CD4-positive, CD25-positive, alpha-beta regulatory T cell (primary cell): ENCODE measurements around the gene SV2B. TPM values are rescaled to one million over a fixed set of nuclear protein-coding genes. Genes with fewer than 3 reads are reported as not detected.

ENCODE experiments used
- ATAC-seq, 2 donors: fragments of 150-1000 bp; cut with Tn5 transposase; one replicate each; pipeline ENCODE4 v1.10.0; 2021; ENCODE audit warnings: low read depth in 2 of 2, moderate number of reproducible peaks in 2 of 2, moderate library complexity in 1 of 2
- DNase-seq, 3 donors: peaks; one replicate each; pipeline versions ENCODE4 v3.0.0 to v3.0.0-alpha.2; 2012 to 2022; ENCODE audit warnings: mixed read lengths in 1 of 3
- H3K27ac ChIP-seq: one replicate; pipeline ENCODE4 v1.7.0; 2013; ENCODE audit warnings: mild to moderate bottlenecking, low read length; ENCODE audit not compliant: insufficient read depth, poor library complexity, severe bottlenecking
- H3K27me3 ChIP-seq: one replicate; pipeline ENCODE4 v1.7.0; 2013; ENCODE audit warnings: low read length; ENCODE audit not compliant: control insufficient read depth, insufficient read depth
- H3K36me3 ChIP-seq: one replicate; pipeline ENCODE4 v1.7.0; 2013; ENCODE audit warnings: mild to moderate bottlenecking, low read length, moderate library complexity; ENCODE audit not compliant: control insufficient read depth, insufficient read depth
- H3K4me1 ChIP-seq: 2 replicates; pipeline ENCODE4 v1.7.0; 2013; ENCODE audit warnings: mild to moderate bottlenecking, low read length; ENCODE audit not compliant: insufficient read depth, control insufficient read depth, poor library complexity, severe bottlenecking
- H3K4me3 ChIP-seq: one replicate; pipeline ENCODE4 v1.7.0; 2013; ENCODE audit warnings: low read depth, mild to moderate bottlenecking, low read length, moderate library complexity
- H3K9me3 ChIP-seq, 2 experiments: 1 replicate in 1 of 2; 2 replicates in 1 of 2; pipeline ENCODE4 v1.7.0; 2013; ENCODE audit warnings: low read length in 2 of 2, mild to moderate bottlenecking in 1 of 2, moderate library complexity in 1 of 2; ENCODE audit not compliant: control insufficient read depth in 2 of 2
- H3K27ac Mint-ChIP-seq, 3 donors: one replicate each; pipeline ENCODE4 v1.8.0; 2020 to 2022; ENCODE audit warnings: mild to moderate bottlenecking in 3 of 3, mixed read lengths in 3 of 3, moderate library complexity in 2 of 3
- H3K27me3 Mint-ChIP-seq: one replicate; pipeline ENCODE4 v1.8.0; 2022; ENCODE audit warnings: mild to moderate bottlenecking, mixed read lengths
- H3K36me3 Mint-ChIP-seq: one replicate; pipeline ENCODE4 v1.8.0; 2020; ENCODE audit warnings: mixed read lengths
- H3K4me1 Mint-ChIP-seq, 4 donors: one replicate each; pipeline ENCODE4 v1.8.0; 2020 to 2022; ENCODE audit warnings: mixed read lengths in 4 of 4, mild to moderate bottlenecking in 1 of 4
- H3K4me3 Mint-ChIP-seq, 4 donors: one replicate each; pipeline ENCODE4 v1.8.0; 2020 to 2022; ENCODE audit warnings: mild to moderate bottlenecking in 4 of 4, mixed read lengths in 4 of 4, moderate library complexity in 3 of 4
- H3K9me3 Mint-ChIP-seq, 7 donors: one replicate each; pipeline ENCODE4 v1.8.0; 2020 to 2022; ENCODE audit warnings: mixed read lengths in 7 of 7, mild to moderate bottlenecking in 3 of 7, moderate library complexity in 2 of 7
- polyA plus RNA-seq, 4 donors: library from polyadenylated mRNA; unstranded; fragments of 300-500 nt; fragmentation: Illumina TruSeq; gene quantifications; one replicate each; pipeline ENCODE4 v1.2.3, GENCODE V29; 2021
- total RNA-seq: library from RNA; stranded (reverse); gene quantifications from one replicate; pipeline ENCODE4 v1.2.3, GENCODE V29; 2022

SV2B gene
- total and polyA plus RNA-seq, 5 donors from 2014 or later: 0.06 TPM; not detected in 4

DNA sequence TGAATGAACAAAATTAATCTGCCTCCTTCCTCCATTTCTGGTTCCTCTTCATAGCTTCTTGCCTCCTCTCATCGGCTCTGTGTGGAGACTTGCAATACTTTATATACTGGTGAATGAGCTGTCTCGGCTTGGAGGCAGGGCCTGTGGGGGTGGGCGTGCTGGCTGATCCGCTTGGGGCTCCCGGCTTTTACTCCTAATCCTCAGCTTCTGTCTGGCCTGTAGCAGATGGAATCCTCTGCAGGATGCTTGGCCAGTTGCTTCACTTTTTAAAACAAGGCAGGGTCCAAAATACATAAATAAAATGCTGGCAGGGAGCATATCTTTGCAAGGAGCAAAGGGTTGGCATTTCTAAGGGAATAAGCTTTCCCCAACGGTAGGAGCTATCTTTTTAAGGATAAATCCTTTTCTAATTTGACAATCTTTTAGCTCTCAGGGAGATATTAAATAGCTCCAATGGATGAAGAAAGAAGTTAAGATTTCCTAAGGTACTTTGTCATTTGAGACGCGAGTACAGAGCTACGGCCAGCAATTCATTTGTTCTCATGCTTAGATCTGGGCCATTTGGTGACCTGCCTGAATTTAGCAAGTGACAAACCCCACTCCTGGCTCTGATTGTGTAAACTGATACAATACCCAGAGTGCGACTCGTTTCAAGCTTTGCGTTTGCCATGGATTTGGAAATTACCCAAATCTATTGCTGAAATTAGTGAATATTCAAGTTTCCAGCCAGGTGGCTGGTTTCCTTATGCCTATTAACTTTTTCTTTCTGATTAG lies 18.9 kb downstream of the SV2B start:
- Histone ChIP-seq H3K4me3 (no peak overlapping the region), H3K27me3 (peaks cover 9% of the 10 kb centered on the region), H3K9me3 (no peaks in the 10 kb centered on the region), H3K4me1 (no peaks in the 10 kb centered on the region), H3K36me3 (no peaks in the 10 kb centered on the region), H3K27ac (no peak overlapping the region)
- peaks cover 0 to 3% (median 0%) of the 10 kb centered on the region in 7 donors for H3K9me3 Mint-ChIP-seq
- H3K36me3 Mint-ChIP-seq: no peaks in the 10 kb centered on the region
- DNase-seq (no peak), ATAC-seq (no peak)
- no peak overlapping the region for H3K27ac Mint-ChIP-seq
- no peak overlapping the region for H3K4me3 Mint-ChIP-seq
- H3K27me3 Mint-ChIP-seq: peaks cover 41% of the 10 kb centered on the region
- no peaks in the 10 kb centered on the region for H3K4me1 Mint-ChIP-seq

- Histone ChIP-seq H3K27me3 (peaks cover 7% of the 10 kb centered on the region), H3K27ac (no peak overlapping the region), H3K4me3 (no peak overlapping the region), H3K36me3 (no peaks in the 10 kb centered on the region), H3K4me1 (no peaks in the 10 kb centered on the region), H3K9me3 (no peaks in the 10 kb centered on the region)
- Mint-ChIP-seq H3K4me3 (no peak overlapping the region), H3K36me3 (no peaks in the 10 kb centered on the region), H3K27ac (no peak overlapping the region), H3K4me1 (peaks cover 0 to 2% (median 0%) of the 10 kb centered on the region in 4 donors), H3K27me3 (peaks cover 38% of the 10 kb centered on the region), H3K9me3 (peaks cover 0 to 3% (median 0%) of the 10 kb centered on the region in 7 donors)
- DNase-seq (no peak), ATAC-seq (no peak)
Measured at GRCh38 chr15:91122296-91122695, 22.2 kb downstream of the SV2B start.

- H3K36me3 Mint-ChIP-seq: no peaks in the 10 kb centered on the region
- ATAC-seq (no peak), DNase-seq (no peak)
- no peak overlapping the region for H3K27ac Mint-ChIP-seq
- Histone ChIP-seq H3K27me3 (peaks cover 7% of the 10 kb centered on the region), H3K4me3 (no peak overlapping the region), H3K4me1 (no peaks in the 10 kb centered on the region), H3K36me3 (no peaks in the 10 kb centered on the region), H3K9me3 (no peaks in the 10 kb centered on the region), H3K27ac (no peak overlapping the region)
- peaks cover 34% of the 10 kb centered on the region for H3K27me3 Mint-ChIP-seq
- H3K4me3 Mint-ChIP-seq: no peak overlapping the region
- peaks cover 0 to 2% (median 0%) of the 10 kb centered on the region in 4 donors for H3K4me1 Mint-ChIP-seq
- peaks cover 0 to 3% (median 0%) of the 10 kb centered on the region in 7 donors for H3K9me3 Mint-ChIP-seq
Measured at GRCh38 chr15:91124132-91124531, 24.1 kb downstream of the SV2B start.

GRCh38 chr15:91125162-91125561 lies 25.1 kb downstream of the SV2B start:
- Histone ChIP-seq H3K4me1 (no peaks in the 10 kb centered on the region), H3K36me3 (no peaks in the 10 kb centered on the region), H3K4me3 (no peak overlapping the region), H3K9me3 (no peaks in the 10 kb centered on the region), H3K27me3 (peaks cover 5% of the 10 kb centered on the region), H3K27ac (no peak overlapping the region)
- H3K4me1 Mint-ChIP-seq: peaks cover 0 to 2% (median 0%) of the 10 kb centered on the region in 4 donors
- no peak overlapping the region for H3K4me3 Mint-ChIP-seq
- H3K27ac Mint-ChIP-seq: no peak overlapping the region
- H3K27me3 Mint-ChIP-seq: peaks cover 30% of the 10 kb centered on the region
- no peak for ATAC-seq
- no peak for DNase-seq
- H3K36me3 Mint-ChIP-seq: no peaks in the 10 kb centered on the region
- peaks cover 0 to 3% (median 0%) of the 10 kb centered on the region in 7 donors for H3K9me3 Mint-ChIP-seq

DNA sequence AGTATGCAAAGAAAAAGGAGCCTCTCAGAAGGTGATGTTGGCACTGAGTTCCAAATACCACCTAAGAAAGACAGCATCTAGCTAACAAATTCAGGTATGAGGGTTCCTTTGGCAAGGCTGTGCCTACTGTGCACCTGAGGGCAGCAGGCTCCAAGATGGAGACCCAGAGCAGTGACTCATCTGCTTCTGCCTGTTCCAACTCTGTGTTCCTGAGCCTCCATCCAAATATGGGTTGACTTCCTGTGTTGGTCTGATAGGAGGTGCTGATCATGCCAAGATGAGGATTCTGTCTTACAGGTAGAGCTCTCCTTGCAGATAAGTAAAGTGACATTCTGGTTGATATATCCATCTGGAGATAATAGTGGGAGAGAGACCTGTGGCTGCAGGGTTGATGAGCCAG lies 26.0 kb downstream of the SV2B start:
- no peaks in the 10 kb centered on the region for H3K9me3 ChIP-seq
- H3K36me3 ChIP-seq: no peaks in the 10 kb centered on the region
- Mint-ChIP-seq H3K9me3 (peaks cover 0 to 3% (median 0%) of the 10 kb centered on the region in 7 donors), H3K36me3 (no peaks in the 10 kb centered on the region), H3K27me3 (peaks cover 20% of the 10 kb centered on the region), H3K4me3 (no peak overlapping the region), H3K27ac (no peak overlapping the region), H3K4me1 (peaks cover 0 to 2% (median 0%) of the 10 kb centered on the region in 4 donors)
- no peaks in the 10 kb centered on the region for H3K4me1 ChIP-seq
- H3K27ac ChIP-seq: no peak overlapping the region
- peak in 1 of 3 donors; percentile 1 for DNase-seq
- H3K4me3 ChIP-seq: no peak overlapping the region
- no peak for ATAC-seq
- peaks cover 5% of the 10 kb centered on the region for H3K27me3 ChIP-seq

DNA sequence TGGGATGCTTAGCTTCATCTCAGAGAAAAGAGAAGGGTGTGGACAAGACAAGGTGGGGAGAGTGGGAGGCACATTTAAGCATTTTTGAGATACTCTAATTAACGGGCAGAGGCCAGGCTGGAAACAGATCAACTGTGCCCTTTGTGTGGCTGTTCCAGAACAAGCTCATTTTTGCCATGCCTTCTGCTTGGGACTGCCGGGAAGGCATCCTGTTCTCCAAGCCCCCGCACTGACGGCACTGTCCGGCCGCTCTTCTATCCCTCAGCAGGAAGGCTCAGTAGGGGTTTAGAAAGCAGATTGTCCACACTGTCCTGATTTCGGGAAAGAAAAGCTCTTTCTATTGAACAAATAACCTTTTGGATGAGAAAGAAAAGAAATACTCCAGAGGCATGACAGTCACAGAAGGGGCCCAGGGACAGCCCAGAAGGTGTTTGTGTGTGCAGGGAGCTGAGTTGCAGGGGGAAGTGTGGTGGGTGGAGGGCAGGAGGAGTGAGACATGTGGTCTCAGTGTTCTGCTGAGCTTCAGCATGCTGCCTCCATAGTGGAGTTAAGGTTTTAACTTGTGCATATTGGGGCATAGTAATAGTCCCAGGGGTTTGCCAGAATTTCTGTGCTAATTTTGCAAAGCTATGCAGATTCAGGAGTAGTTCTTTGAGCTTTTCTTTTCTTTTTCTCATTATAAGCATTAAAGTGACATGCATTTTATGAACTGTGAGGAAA lies 27.3 kb downstream of the SV2B start:
- H3K4me1 Mint-ChIP-seq: peaks cover 0 to 2% (median 0%) of the 10 kb centered on the region in 4 donors
- Histone ChIP-seq H3K36me3 (no peaks in the 10 kb centered on the region), H3K4me3 (no peak overlapping the region), H3K9me3 (no peaks in the 10 kb centered on the region), H3K27me3 (peaks cover 5% of the 10 kb centered on the region), H3K27ac (no peak overlapping the region), H3K4me1 (no peaks in the 10 kb centered on the region)
- H3K36me3 Mint-ChIP-seq: no peaks in the 10 kb centered on the region
- peaks cover 0 to under 1% (median 0%) of the 10 kb centered on the region in 7 donors for H3K9me3 Mint-ChIP-seq
- no peak for ATAC-seq
- H3K27ac Mint-ChIP-seq: no peak overlapping the region
- H3K4me3 Mint-ChIP-seq: no peak overlapping the region
- no peak for DNase-seq
- H3K27me3 Mint-ChIP-seq: peaks cover 15% of the 10 kb centered on the region

- H3K4me1 Mint-ChIP-seq: peaks cover 0 to 2% (median 0%) of the 10 kb centered on the region in 4 donors
- H3K36me3 Mint-ChIP-seq: no peaks in the 10 kb centered on the region
- DNase-seq: no peak
- Histone ChIP-seq H3K4me1 (no peaks in the 10 kb centered on the region), H3K36me3 (no peaks in the 10 kb centered on the region), H3K27ac (no peak overlapping the region), H3K27me3 (peaks cover 5% of the 10 kb centered on the region), H3K9me3 (no peaks in the 10 kb centered on the region), H3K4me3 (no peak overlapping the region)
- no peak overlapping the region for H3K27ac Mint-ChIP-seq
- no peak overlapping the region for H3K4me3 Mint-ChIP-seq
- no peak for ATAC-seq
- peaks cover 14% of the 10 kb centered on the region for H3K27me3 Mint-ChIP-seq
- H3K9me3 Mint-ChIP-seq: no peaks in the 10 kb centered on the region
Measured at GRCh38 chr15:91128016-91128415, 28.0 kb downstream of the SV2B start.
